Measurements from ENCODE around the gene DIDO1. TPM values are rescaled to one million over a fixed set of nuclear protein-coding genes. Genes with fewer than 3 reads are reported as not detected.

DIDO1 gene
- polyA plus RNA-seq, 3 donors from 2014 or later: 23.1 to 48.8 (median 37.7) TPM

DNA sequence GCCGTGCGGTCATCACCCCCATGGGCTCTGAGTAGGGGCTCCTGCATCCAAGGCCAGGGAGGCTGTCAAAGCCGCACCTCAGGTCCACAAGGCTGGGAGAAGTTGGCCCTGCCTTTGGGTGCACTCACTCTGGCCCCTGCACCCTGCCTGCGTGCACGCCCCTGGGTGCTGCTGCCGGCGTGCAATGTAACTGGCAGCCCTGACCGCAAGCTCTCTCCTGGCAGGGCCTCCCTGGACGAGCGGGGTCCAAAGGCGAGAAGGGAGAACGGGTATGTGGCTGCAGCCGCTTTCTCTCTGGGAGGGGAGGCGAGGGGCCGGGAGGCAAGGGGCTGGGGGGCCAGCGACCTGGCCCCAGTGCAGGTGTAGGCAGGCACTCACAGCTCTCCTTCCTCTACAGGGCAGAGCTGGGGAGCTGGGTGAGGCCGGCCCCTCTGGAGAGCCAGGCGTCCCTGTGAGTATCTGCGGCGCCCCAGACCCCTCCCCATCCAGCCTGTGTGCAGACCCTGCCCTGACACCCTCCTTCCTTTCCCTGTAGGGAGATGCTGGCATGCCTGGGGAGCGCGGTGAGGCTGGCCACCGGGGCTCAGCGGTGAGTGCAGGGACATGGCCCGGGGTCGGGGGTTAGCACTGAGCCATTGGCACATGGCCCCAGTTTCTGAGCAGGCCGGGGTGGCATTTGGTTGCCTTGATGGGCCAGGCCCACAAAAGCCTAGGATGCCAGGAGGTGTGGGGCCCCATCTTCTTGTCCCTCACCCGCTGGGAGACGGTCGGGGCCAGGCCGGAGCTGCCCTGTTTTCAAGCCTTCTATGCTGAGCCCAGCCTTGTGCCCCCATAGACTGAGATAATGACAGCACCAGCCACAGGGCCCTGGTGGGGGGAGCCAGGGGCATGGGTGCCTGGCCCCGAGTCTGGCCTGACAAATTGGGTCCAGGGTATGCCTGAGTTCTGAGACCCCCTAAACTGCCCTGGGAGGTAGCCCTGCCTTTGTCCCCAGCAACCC is 96.8 kb downstream of the DIDO1 start:
- no peaks in the 10 kb centered on the region for H3K9me3 Mint-ChIP-seq
- H3K27me3 Mint-ChIP-seq (ENCODE audit: low read depth in 3 of 3): peaks cover 0 to 2% (median 0%) of the 10 kb centered on the region in 3 donors
- no peak overlapping the region for H3K27ac Mint-ChIP-seq
- no peaks in the 10 kb centered on the region for H3K4me1 Mint-ChIP-seq
- no peak for DNase-seq
- no peak overlapping the region for H3K4me3 Mint-ChIP-seq
- H3K36me3 Mint-ChIP-seq: no peaks in the 10 kb centered on the region

DNA sequence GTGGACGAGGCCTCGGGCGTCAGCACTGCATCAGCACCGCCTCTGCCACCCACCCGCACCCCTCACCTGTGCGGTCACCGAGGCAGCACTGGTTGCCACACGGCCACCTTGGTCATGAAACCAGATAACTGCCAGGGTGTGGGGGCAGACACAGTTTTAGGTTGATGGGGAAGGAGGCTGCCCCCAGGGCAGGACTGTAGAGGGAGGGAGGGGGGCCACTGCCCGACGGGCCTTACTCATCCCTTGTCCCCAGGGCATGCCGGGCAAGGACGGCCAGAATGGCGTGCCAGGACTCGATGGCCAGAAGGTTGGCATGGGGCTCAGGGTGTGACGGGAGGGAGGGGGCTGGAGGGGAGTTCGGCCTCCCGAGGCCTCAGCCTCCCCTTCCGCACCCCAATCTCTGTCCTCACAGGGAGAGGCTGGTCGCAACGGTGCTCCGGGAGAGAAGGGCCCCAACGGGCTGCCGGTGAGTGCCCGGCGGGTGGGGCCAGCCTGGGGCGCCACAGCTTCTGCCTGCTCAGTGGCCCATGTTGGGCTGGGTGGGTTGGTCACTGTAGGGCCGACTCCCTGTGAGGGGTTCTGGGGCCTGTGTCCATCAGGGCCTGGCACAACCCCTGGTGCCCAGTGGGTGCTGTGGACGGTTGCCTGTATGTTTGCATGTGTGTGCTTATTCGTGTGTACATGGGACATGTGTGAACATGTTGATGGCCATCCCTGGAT is 97.6 kb downstream of the DIDO1 start:
- H3K27me3 Mint-ChIP-seq (ENCODE audit: low read depth in 3 of 3): peaks cover 0 to 2% (median 0%) of the 10 kb centered on the region in 3 donors
- H3K36me3 Mint-ChIP-seq: no peaks in the 10 kb centered on the region
- no peak overlapping the region for H3K4me3 Mint-ChIP-seq
- DNase-seq: no peak
- H3K27ac Mint-ChIP-seq: no peak overlapping the region
- no peaks in the 10 kb centered on the region for H3K9me3 Mint-ChIP-seq
- H3K4me1 Mint-ChIP-seq: no peaks in the 10 kb centered on the region

DNA sequence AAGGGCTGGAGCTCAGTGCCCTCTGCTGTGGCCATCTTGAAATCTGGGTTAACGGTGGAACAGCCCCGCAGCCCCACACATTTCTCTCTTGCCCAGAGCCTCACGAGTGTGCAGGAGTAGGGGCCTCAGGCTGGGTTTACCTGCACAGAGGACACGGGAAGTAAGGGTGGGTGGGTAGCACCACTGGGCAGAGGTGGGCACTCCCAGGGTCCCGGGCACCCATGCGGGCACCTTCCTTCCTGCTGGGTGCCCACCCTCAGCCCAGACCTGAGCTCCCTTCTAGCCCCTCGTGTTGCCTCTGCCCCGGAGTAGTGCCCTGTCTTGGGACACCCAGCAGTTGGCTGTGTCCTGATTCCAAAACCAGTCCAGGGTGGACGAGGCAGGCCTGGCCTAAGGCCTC is 98.3 kb downstream of the DIDO1 start:
- H3K4me1 Mint-ChIP-seq: no peaks in the 10 kb centered on the region
- no peaks in the 10 kb centered on the region for H3K36me3 Mint-ChIP-seq
- peaks cover 0 to 2% (median 0%) of the 10 kb centered on the region in 3 donors for H3K27me3 Mint-ChIP-seq (ENCODE audit: low read depth in 3 of 3)
- no peak for DNase-seq
- no peak overlapping the region for H3K4me3 Mint-ChIP-seq
- no peak overlapping the region for H3K27ac Mint-ChIP-seq
- no peaks in the 10 kb centered on the region for H3K9me3 Mint-ChIP-seq

Other genes starting within 250 kb of the DIDO1 start
- not detected for gene NTSR1, start 217.7 kb downstream of the DIDO1 start, polyA plus RNA-seq
- gene MRGBP, start 130.0 kb downstream of the DIDO1 start, polyA plus RNA-seq: 10 to 100 TPM; 10.4 to 15.3 (median 12.5) TPM
- 10 to 100 TPM; 21.6 to 75.3 (median 31.3) TPM for gene OGFR, start 121.7 kb downstream of the DIDO1 start, polyA plus RNA-seq
- under 1 TPM in 1 of 3 donors, not detected in 2; 0.87 TPM for gene COL9A3, start 109.5 kb downstream of the DIDO1 start, polyA plus RNA-seq
- 1 to 10 TPM in 2 of 3 donors, under 1 TPM in 1; 0.63 to 2.1 (median 1.1) TPM for gene TCFL5, start 64.7 kb downstream of the DIDO1 start, polyA plus RNA-seq
- 10 to 100 TPM; 20.7 to 26.8 (median 21.3) TPM for gene GID8, start 11.6 kb upstream of the DIDO1 start, polyA plus RNA-seq
- 1 to 10 TPM in 2 of 3 donors, under 1 TPM in 1; 0.95 to 3.5 (median 2.0) TPM for gene SLC17A9, start 26.2 kb upstream of the DIDO1 start, polyA plus RNA-seq
- gene BHLHE23, start 80.5 kb upstream of the DIDO1 start, polyA plus RNA-seq: not detected